ENCODE results near the gene TMEM51. TPM values are rescaled to one million over a fixed set of nuclear protein-coding genes. Genes with fewer than 3 reads are reported as not detected.

The TMEM51 gene
- total RNA-seq, 1 experiment from 2014 or later = 10.4 TPM

GRCh38 chr1:15106608-15107007 is 46.9 kb upstream of the TMEM51 start:
- no peaks in the 10 kb centered on the region for H3K9me3 Mint-ChIP-seq
- H3K27ac Mint-ChIP-seq = no peak overlapping the region
- POLR2A ChIA-PET = no interaction called here
- TF ChIP-seq TEAD4 (CRISPR knock-in tag; IDR thresholded peaks at IDR 0.05) (no peak), ESRRA (CRISPR knock-in tag; IDR thresholded peaks at IDR 0.05; ENCODE audit: borderline replicate concordance) (no peak), MXD4 (CRISPR knock-in tag; IDR thresholded peaks at IDR 0.05; ENCODE audit: borderline replicate concordance) (no peak), ATF6 (CRISPR knock-in tag; IDR thresholded peaks at IDR 0.05) (no peak), ZBTB21 (CRISPR knock-in tag; IDR thresholded peaks at IDR 0.05; ENCODE audit: borderline replicate concordance) (no peak), NR2C2 (CRISPR knock-in tag; IDR thresholded peaks at IDR 0.05) (no peak), STAT6 (CRISPR knock-in tag; conservative IDR thresholded peaks at IDR 0.05; ENCODE audit: low read depth) (no peak), USF2 (CRISPR knock-in tag; IDR thresholded peaks at IDR 0.05) (no peak), KAT7 (CRISPR knock-in tag; IDR thresholded peaks at IDR 0.05; ENCODE audit: borderline replicate concordance) (no peak)
- no peaks in the 10 kb centered on the region for H3K36me3 Mint-ChIP-seq
- H3K27me3 Mint-ChIP-seq (ENCODE audit: low read depth) = peaks cover 8% of the 10 kb centered on the region
- CTCF ChIA-PET = interaction anchor here (2.7 kb wide), 1 partner anchor 21 kb away, joined by 15 read pairs; no protein-coding TSS in a partner anchor
- H3K4me3 Mint-ChIP-seq = no peak overlapping the region
- peaks cover 26% of the 10 kb centered on the region for H3K4me1 Mint-ChIP-seq
- no peak for DNase-seq (ENCODE audit: low spot score)
- ATAC-seq = no peak

- Mint-ChIP-seq H3K4me3 (no peak overlapping the region), H3K27ac (no peak overlapping the region), H3K36me3 (no peaks in the 10 kb centered on the region), H3K9me3 (no peaks in the 10 kb centered on the region), H3K27me3 (ENCODE audit: low read depth) (peaks cover 4% of the 10 kb centered on the region; the same call in 1 of the 2 replicates), H3K4me1 (peaks cover 26% of the 10 kb centered on the region)
- DNase-seq (ENCODE audit: low spot score) (no peak), ATAC-seq (no peak)
- POLR2A ChIA-PET = no interaction called here
- CTCF ChIA-PET = interaction anchor here (0.9 to 2.7 kb wide), 6 partner anchors 21 to 328 kb away, joined by 3 to 15 read pairs (median 6); no protein-coding TSS in a partner anchor
- 0 out of 2 replicates have a peak, but pooled peaks have one; percentile 1 for TF ChIP-seq MAX (CRISPR knock-in tag; IDR thresholded peaks at IDR 0.05)
- peak; percentile 97 for TF ChIP-seq PRDM15 (CRISPR knock-in tag; IDR thresholded peaks at IDR 0.05)
- TF ChIP-seq OVOL2 (CRISPR knock-in tag; IDR thresholded peaks at IDR 0.05; ENCODE audit: borderline replicate concordance) = no peak
Measured at GRCh38 chr1:15107058-15107687, 46.4 kb upstream of the TMEM51 start.
